Measurements from ENCODE around the gene FUT7.
A peak's percentile ranks its signal among the peaks of the same experiment; 100 is the strongest.
"Not testable (repeated sequence)": the region's sequence is repeated elsewhere in the genome, so short reads cannot be mapped to it uniquely, and the experiment has no call there.

FUT7 gene

DNA sequence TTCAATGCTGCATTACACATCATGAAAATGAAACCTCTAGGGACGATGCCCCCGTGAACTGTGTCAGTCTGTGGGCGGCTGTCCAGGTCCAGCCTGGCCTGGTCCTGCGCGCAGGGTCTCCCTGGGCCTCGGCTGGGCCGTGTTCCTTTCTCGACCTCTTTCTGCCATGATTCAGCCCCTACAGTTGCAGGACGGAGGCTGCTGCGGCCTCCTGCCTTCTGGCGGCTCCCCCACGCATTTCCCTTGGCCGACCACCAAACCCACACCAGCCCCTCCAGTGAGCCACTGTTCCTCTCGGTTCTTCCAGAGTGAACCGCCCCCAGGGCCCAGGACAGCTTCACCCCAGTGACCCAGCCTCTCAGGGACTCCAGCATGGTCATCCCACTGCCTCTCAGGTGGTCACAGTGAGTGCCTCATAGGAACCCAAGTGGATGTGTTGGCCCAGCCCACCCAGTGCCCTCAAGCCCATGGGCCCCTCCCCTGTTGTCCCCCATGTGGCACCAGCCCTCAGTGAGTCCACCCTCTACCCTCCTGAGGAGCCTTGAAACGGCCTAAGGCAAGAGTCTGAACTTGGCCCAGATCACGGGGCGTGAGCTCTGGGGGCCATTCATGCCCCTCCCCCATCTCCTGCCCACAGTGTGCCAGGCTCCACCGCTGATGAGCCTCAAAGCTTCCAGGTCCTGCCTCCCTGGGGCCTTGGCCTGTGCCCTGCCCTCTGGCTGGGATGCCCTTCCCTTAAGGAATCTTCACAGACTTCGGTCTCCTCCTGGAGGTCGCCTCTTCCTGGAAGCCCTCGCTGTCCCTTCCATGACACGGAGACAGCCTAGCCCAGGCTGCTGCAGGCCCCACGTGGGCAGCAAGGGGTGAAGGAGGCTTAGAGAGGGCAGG is 25.5 kb downstream of the FUT7 start:
- H3K36me3 ChIP-seq = peaks cover 49% of the 10 kb centered on the region

GRCh38 chr9:137004285-137004684 is 27.6 kb downstream of the FUT7 start:
- not testable (repeated sequence) for H3K27me3 ChIP-seq; H3K9me3 ChIP-seq; H3K4me3 ChIP-seq (ENCODE audit: low read depth in 1 of 2, low read length in 1 of 2); H3K27ac ChIP-seq
- TF ChIP-seq CTCF (IDR thresholded peaks at IDR 0.05) = peak; percentile 18
- Histone ChIP-seq H3K4me1 (ENCODE audit: control insufficient read depth in 1 of 2, insufficient read depth in 1 of 2, low read depth in 1 of 2, low read length in 1 of 2) (peaks cover 27 to 31% of the 10 kb centered on the region in 2 experiments), H3K36me3 (peaks cover 28% of the 10 kb centered on the region)

More for the DNA sequence above, 25.5 kb downstream of the FUT7 start:
- Histone ChIP-seq H3K4me1 (ENCODE audit: control insufficient read depth in 1 of 2, insufficient read depth in 1 of 2, low read depth in 1 of 2, low read length in 1 of 2) (peaks cover 7 to 10% of the 10 kb centered on the region in 2 experiments), H3K9me3 (no peaks in the 10 kb centered on the region), H3K27ac (no peak overlapping the region), H3K27me3 (no peaks in the 10 kb centered on the region), H3K4me3 (ENCODE audit: low read depth in 1 of 2, low read length in 1 of 2) (no peak overlapping the region)
- TF ChIP-seq CTCF (IDR thresholded peaks at IDR 0.05) = no peak

DNA sequence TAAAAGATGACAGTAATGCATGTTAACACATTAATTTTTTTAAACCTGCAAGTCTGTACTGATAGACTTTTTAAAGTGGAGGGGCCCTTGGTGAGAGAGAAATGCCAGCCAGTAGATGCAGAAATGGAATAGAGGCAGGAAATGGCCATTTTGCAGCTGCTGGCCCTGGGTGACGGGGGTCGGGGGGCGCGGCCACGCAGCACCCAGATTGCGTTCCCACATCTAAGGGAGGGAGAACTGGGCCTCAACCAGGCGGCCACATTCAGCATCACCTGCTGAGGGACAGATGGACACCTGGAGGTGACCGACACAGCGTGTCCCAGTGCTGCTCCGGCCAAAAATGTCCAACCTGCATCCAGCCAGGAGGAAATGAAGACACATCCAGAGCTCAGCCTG is 29.2 kb downstream of the FUT7 start:
- peaks cover 4% of the 10 kb centered on the region for H3K27me3 ChIP-seq

DNA sequence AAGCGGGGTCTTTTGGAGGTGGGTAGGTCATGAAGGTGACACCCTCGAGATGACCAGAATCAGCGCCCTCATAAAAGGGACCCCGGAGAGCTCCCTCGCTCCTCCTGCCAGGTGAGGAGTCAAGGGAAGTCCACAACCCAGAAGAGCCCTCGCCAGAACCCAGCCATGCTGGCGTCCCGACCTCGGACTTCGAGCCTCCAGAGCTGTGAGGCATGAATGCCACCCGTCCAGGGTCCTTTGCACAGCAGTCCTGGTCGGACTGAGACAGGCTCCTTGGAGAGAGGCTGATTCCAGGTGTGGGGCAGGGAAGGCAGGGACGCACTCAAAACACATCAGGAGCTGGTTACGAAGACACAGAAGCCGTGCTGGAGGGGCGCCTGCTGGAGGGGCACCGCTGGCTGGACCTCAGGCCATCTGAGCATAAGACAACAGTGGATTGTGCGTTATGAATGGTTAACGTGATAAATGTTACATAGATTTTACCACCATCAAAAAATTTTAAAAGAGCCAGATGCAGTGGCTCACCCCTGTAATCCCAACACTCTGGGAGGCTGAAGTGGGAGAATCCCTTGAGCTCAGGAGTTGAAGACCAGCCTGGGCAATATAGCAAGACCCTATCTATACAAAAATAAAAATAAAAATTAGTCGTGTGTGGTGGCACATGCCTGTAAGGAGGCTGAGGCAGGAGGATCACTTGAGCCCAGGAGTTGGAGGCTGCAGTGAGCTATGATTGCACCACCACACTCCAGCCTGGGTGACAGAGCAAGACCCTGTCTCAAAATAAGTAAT is 29.8 kb downstream of the FUT7 start:
- no peak for TF ChIP-seq CTCF (IDR thresholded peaks at IDR 0.05)
- peaks cover 10% of the 10 kb centered on the region for H3K27me3 ChIP-seq
- peaks cover 5% of the 10 kb centered on the region for H3K36me3 ChIP-seq
- no peak overlapping the region for H3K27ac ChIP-seq
- H3K4me3 ChIP-seq (ENCODE audit: low read depth in 1 of 2, low read length in 1 of 2) = no peak overlapping the region
- peaks cover 39 to 53% of the 10 kb centered on the region in 2 experiments for H3K4me1 ChIP-seq (ENCODE audit: control insufficient read depth in 1 of 2, insufficient read depth in 1 of 2, low read depth in 1 of 2, low read length in 1 of 2)
- no peaks in the 10 kb centered on the region for H3K9me3 ChIP-seq

More for the DNA sequence above, 29.2 kb downstream of the FUT7 start:
- no peak for TF ChIP-seq CTCF (IDR thresholded peaks at IDR 0.05)
- Histone ChIP-seq H3K9me3 (no peaks in the 10 kb centered on the region), H3K4me3 (ENCODE audit: low read depth in 1 of 2, low read length in 1 of 2) (no peak overlapping the region), H3K27ac (no peak overlapping the region), H3K36me3 (peaks cover 11% of the 10 kb centered on the region), H3K4me1 (ENCODE audit: control insufficient read depth in 1 of 2, insufficient read depth in 1 of 2, low read depth in 1 of 2, low read length in 1 of 2) (peaks cover 39 to 47% of the 10 kb centered on the region in 2 experiments)

DNA sequence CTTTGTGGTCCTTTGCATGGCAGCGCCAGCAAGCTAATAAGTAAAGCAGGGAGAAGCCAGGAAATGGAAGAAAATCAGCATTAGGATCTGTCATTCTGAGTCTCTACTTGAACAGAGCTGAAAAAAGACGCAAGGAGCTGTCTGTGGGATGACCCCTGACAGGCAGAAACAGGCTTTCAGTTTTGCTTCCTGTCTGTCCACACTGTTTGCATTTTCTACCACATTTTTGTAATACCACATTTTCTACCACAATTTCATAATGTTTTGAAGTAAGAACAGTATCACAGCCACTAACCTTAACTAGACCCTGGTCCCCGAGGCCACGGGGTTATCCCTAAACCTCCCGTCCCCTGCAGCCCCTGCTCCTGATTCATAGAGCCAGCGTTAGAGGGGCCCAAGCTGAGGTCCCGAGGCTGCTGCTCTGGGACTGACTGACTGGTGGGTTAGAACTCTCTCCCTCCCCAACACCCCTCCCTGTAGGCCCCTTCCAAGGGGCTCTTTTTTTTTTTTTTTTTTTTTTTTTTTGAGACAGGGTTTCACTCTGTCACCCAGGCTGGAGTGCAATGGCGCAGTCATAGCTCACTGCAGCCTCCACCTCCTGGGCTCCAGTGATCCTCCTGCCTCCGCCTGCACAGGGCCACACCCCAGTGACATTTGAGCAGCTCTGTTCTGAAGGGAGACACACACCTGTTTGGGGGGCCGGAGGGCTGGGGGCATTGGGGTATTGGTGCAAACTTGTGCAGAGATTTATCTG is 31.5 kb downstream of the FUT7 start:
- peaks cover 49 to 70% of the 10 kb centered on the region in 2 experiments for H3K4me1 ChIP-seq (ENCODE audit: control insufficient read depth in 1 of 2, insufficient read depth in 1 of 2, low read depth in 1 of 2, low read length in 1 of 2)
- H3K9me3 ChIP-seq = no peaks in the 10 kb centered on the region
- H3K36me3 ChIP-seq = no peaks in the 10 kb centered on the region
- H3K4me3 ChIP-seq (ENCODE audit: low read depth in 1 of 2, low read length in 1 of 2) = peak overlapping the region; percentile 3 to 23
- no peak for TF ChIP-seq CTCF (IDR thresholded peaks at IDR 0.05)
- peaks cover 27% of the 10 kb centered on the region for H3K27me3 ChIP-seq
- peak overlapping the region; percentile 81 for H3K27ac ChIP-seq
